ENCODE data around the gene ARHGEF18. TPM values are rescaled to one million over a fixed set of nuclear protein-coding genes. Genes with fewer than 3 reads are reported as not detected.
"Not testable (repeated sequence)": the region's sequence is repeated elsewhere in the genome, so short reads cannot be mapped to it uniquely, and the experiment has no call there.

Gene ARHGEF18
- total RNA-seq = 28.7 TPM

- DNase-seq = no peak
These were observed at the start of gene ARHGEF18 for GRCh38 chr19:7348587-7349230. Gene ARHGEF18, plus strand, starts transcription at chr19:7348937. Its CDS starts 13,954 bp downstream, at chr19:7362891.

- DNase-seq = no peak
These were observed 47.2 kb upstream of the ARHGEF18 start for GRCh38 chr19:7301525-7301924.

- no peak for DNase-seq
These were observed 45.3 kb upstream of the ARHGEF18 start for GRCh38 chr19:7303470-7303869.

- no peak for DNase-seq
These were observed 44.5 kb upstream of the ARHGEF18 start for GRCh38 chr19:7304200-7304599.

- no peak for DNase-seq
These were observed 41.0 kb upstream of the ARHGEF18 start for GRCh38 chr19:7307590-7308218.

GRCh38 chr19:7308327-7308726 is 40.4 kb upstream of the ARHGEF18 start:
- not testable (repeated sequence) for DNase-seq

- no peak for DNase-seq
These were observed 36.8 kb upstream of the ARHGEF18 start for GRCh38 chr19:7311911-7312310.

- DNase-seq = no peak
These were observed 35.9 kb upstream of the ARHGEF18 start for GRCh38 chr19:7312816-7313215.

- DNase-seq = no peak
These were observed 30.6 kb upstream of the ARHGEF18 start for GRCh38 chr19:7318176-7318575.

GRCh38 chr19:7326105-7326877 is 22.4 kb upstream of the ARHGEF18 start:
- no peak for DNase-seq

- DNase-seq = no peak
These were observed 20.9 kb upstream of the ARHGEF18 start for GRCh38 chr19:7327802-7328201.

GRCh38 chr19:7328647-7329046 is 20.1 kb upstream of the ARHGEF18 start:
- DNase-seq = no peak

GRCh38 chr19:7331446-7331845 is 17.3 kb upstream of the ARHGEF18 start:
- DNase-seq = no peak

GRCh38 chr19:7333198-7334118 is 15.3 kb upstream of the ARHGEF18 start:
- DNase-seq = no peak

GRCh38 chr19:7336321-7336973 is 12.3 kb upstream of the ARHGEF18 start:
- no peak for DNase-seq

GRCh38 chr19:7337380-7338194 is 11.2 kb upstream of the ARHGEF18 start:
- DNase-seq = no peak

GRCh38 chr19:7340959-7341837 is 7.5 kb upstream of the ARHGEF18 start:
- peak; percentile 57 for DNase-seq

GRCh38 chr19:7342143-7342542 is 6.6 kb upstream of the ARHGEF18 start:
- DNase-seq = no peak

- no peak for DNase-seq
These were observed 2.2 kb upstream of the ARHGEF18 start for GRCh38 chr19:7346488-7346971.

GRCh38 chr19:7346997-7347396 is 1.7 kb upstream of the ARHGEF18 start:
- not testable (repeated sequence) for DNase-seq
